K562 (cell line): ENCODE data around the gene EPHB6. TPM values are rescaled to one million over a fixed set of nuclear protein-coding genes. Genes with fewer than 3 reads are reported as not detected.
A peak's percentile ranks its signal among the peaks of the same experiment; 100 is the strongest.

ENCODE experiments used
- CREM ChIP-seq: IDR thresholded peaks from 2 replicates; pipeline ENCODE4 v1.6.1; 2014; ENCODE audit warnings: antibody characterized with exemption, low read depth
- FOSL1 ChIP-seq: fragments of 200-800 bp; sonication (Bioruptor generic); conservative IDR thresholded peaks from 2 replicates; pipeline ENCODE4 v1.6.1; 2016; ENCODE audit warnings: missing genetic modification characterization, missing compliant biosample characterization
- FOXJ2 ChIP-seq: fragments of 200-800 bp; sonication (Bioruptor generic); IDR thresholded peaks from 2 replicates; pipeline ENCODE4 v1.6.1; 2016; ENCODE audit warnings: missing genetic modification characterization, missing compliant biosample characterization
- HCFC1 ChIP-seq: IDR thresholded peaks from 2 replicates; pipeline ENCODE4 v1.6.1; 2012; ENCODE audit warnings: low read depth, low read length, improper control_type of control experiment
- MTA2 ChIP-seq: fragments of 450-650 bp; IDR thresholded peaks from 2 replicates; pipeline ENCODE4 v1.6.1; 2016; ENCODE audit warnings: low read depth
- NFYB ChIP-seq: IDR thresholded peaks from 2 replicates; pipeline ENCODE4 v1.6.1; 2011; ENCODE audit warnings: mild to moderate bottlenecking, moderate library complexity; ENCODE audit not compliant: insufficient read length; ENCODE audit errors: extremely low read depth
- SMC3 ChIP-seq: conservative IDR thresholded peaks from 2 replicates; pipeline ENCODE4 v1.6.1; 2011; ENCODE audit warnings: low read depth, low read length, improper control_type of control experiment; ENCODE audit not compliant: insufficient read depth
- SREBF1 ChIP-seq: fragments of 150-350 bp; IDR thresholded peaks from 2 replicates; pipeline ENCODE4 v1.6.1; 2014; ENCODE audit warnings: antibody characterized with exemption, low read depth, low read length, borderline replicate concordance
- SRSF7 ChIP-seq: fragments of 200-400 bp; formaldehyde crosslinking; optimal IDR thresholded peaks from 2 replicates; pipeline ENCODE3; 2017; ENCODE audit warnings: mild to moderate bottlenecking, low read depth, low read length
- ZNF57 ChIP-seq: fragments of 450-650 bp; formaldehyde crosslinking; IDR thresholded peaks from 2 replicates; pipeline ENCODE4 v1.4.0; 2020; ENCODE audit warnings: mild to moderate bottlenecking, moderate library complexity
- polyA plus RNA-seq, 8 experiments: library from polyadenylated mRNA; depleted of rRNA in 4 of 8; stranded (reverse) in 5 of 8; unstranded in 3 of 8; fragments of >200 nt; fragmentation: Nextera tagmentation in 2 of 8; fragmentation: Illumina TruSeq in 1 of 8; extraction: Ambion mirVana in 2 of 8; extraction: Trizol in 1 of 8; gene quantifications; 2 replicates each; pipeline versions ENCODE4 v1.2.1 to v1.2.3, GENCODE V29; 2011 to 2014; ENCODE audit warnings: inconsistent platforms in 1 of 8, missing spikeins in 1 of 8
- total RNA-seq, 7 experiments: library from RNA; depleted of rRNA in 6 of 7; stranded (reverse); fragments of >200 nt in 6 of 7; fragmentation: Illumina TruSeq in 2 of 7; extraction: Trizol in 2 of 7; gene quantifications; 2 replicates each; pipeline versions ENCODE4 v1.2.1 to v1.2.3, GENCODE V29; 2011 to 2021; ENCODE audit warnings: low replicate concordance in 1 of 7
- TF ChIP-seq, protein P1 (sequence below), 2 experiments: fragments of 150-350 bp in 1 of 2; IDR thresholded peaks; 2 replicates each; pipeline ENCODE4 v1.6.1; 2012 to 2016; ENCODE audit warnings: low read depth in 2 of 2, low read length in 2 of 2, mild to moderate bottlenecking in 1 of 2, moderate library complexity in 1 of 2
- TF ChIP-seq, protein P2 (sequence below), 2 experiments: fragments of 450-650 bp; formaldehyde crosslinking in 1 of 2; IDR thresholded peaks; 2 replicates each; pipeline versions ENCODE4 v1.4.0 to v1.6.1; 2014 to 2020; ENCODE audit warnings: mild to moderate bottlenecking in 2 of 2, borderline replicate concordance in 1 of 2, low read depth in 1 of 2
- TF ChIP-seq, protein P3 (sequence below): sonication (generic); IDR thresholded peaks from 2 replicates; pipeline ENCODE4 v1.6.1; 2016

EPHB6 gene
- total and polyA plus RNA-seq, 9 of the 15 experiments (the other 6 are each of a cell fraction or from before 2014, with no cell fraction given): 1.4 to 123 (median 7.6) TPM

DNA sequence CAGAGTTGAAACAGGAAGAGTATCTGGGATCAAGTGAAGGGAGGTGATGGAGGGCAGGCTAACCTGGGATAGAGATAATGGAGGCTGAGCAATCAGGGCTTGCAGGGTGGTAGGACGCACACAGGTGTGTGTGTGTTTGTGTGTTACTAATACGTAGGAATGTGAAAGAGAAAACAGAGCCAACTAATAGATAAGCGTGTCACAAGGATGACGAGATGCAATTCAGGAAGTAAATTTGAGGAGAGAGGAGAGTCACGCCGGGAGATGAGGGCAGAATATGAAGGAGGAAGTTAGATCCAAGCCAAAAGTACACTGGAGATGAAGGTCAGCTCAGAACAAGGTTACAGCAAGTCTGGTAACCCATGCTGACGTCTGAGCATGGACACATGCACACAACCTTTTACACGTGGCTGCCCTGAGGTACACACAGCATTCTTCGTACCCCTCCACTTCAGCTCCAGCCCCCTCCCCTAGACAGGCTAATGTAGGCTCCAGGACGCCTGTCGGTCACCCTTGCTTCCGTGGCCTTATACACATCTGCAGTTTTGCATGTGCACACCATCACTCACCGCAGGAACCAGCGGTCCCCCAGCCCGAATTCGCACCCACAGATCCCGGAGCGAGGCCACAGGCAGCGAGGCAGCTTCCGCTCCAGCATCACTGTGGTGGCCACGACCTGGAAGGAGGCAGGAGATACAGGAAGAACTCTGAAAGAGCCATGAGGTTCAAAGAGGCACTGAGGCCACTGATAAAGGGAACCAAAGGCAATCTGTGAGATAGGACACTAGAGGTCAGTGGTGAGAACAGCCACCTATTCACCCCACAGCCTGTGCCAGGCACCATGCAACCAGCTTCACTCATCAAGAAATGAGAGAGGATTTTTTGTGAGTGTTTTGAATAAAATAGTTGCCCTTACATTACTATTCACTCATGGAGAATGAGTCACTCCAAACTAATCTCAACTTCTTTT, 54.3 kb downstream of the EPHB6 start (continued):
- TF ChIP-seq NFYB (no peak), CREM (0 out of 2 replicates have a peak, but pooled peaks have one; percentile 15), FOXJ2 (0 out of 2 replicates have a peak, but pooled peaks have one; percentile 21), SRSF7 (no peak), MTA2 (no peak), SREBF1 (no peak), HCFC1 (no peak), SMC3 (peak; percentile 45; the same call in 1 of the 2 replicates), FOSL1 (tag) (no peak), ZNF57 (CRISPR knock-in tag) (no peak)
- TF ChIP-seq, protein P1, sequence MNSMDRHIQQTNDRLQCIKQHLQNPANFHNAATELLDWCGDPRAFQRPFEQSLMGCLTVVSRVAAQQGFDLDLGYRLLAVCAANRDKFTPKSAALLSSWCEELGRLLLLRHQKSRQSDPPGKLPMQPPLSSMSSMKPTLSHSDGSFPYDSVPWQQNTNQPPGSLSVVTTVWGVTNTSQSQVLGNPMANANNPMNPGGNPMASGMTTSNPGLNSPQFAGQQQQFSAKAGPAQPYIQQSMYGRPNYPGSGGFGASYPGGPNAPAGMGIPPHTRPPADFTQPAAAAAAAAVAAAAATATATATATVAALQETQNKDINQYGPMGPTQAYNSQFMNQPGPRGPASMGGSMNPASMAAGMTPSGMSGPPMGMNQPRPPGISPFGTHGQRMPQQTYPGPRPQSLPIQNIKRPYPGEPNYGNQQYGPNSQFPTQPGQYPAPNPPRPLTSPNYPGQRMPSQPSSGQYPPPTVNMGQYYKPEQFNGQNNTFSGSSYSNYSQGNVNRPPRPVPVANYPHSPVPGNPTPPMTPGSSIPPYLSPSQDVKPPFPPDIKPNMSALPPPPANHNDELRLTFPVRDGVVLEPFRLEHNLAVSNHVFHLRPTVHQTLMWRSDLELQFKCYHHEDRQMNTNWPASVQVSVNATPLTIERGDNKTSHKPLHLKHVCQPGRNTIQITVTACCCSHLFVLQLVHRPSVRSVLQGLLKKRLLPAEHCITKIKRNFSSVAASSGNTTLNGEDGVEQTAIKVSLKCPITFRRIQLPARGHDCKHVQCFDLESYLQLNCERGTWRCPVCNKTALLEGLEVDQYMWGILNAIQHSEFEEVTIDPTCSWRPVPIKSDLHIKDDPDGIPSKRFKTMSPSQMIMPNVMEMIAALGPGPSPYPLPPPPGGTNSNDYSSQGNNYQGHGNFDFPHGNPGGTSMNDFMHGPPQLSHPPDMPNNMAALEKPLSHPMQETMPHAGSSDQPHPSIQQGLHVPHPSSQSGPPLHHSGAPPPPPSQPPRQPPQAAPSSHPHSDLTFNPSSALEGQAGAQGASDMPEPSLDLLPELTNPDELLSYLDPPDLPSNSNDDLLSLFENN (IDR thresholded peaks at IDR 0.05; ENCODE audit: low read depth in 2 of 2, low read length in 2 of 2): no peak
- TF ChIP-seq, protein P2, sequence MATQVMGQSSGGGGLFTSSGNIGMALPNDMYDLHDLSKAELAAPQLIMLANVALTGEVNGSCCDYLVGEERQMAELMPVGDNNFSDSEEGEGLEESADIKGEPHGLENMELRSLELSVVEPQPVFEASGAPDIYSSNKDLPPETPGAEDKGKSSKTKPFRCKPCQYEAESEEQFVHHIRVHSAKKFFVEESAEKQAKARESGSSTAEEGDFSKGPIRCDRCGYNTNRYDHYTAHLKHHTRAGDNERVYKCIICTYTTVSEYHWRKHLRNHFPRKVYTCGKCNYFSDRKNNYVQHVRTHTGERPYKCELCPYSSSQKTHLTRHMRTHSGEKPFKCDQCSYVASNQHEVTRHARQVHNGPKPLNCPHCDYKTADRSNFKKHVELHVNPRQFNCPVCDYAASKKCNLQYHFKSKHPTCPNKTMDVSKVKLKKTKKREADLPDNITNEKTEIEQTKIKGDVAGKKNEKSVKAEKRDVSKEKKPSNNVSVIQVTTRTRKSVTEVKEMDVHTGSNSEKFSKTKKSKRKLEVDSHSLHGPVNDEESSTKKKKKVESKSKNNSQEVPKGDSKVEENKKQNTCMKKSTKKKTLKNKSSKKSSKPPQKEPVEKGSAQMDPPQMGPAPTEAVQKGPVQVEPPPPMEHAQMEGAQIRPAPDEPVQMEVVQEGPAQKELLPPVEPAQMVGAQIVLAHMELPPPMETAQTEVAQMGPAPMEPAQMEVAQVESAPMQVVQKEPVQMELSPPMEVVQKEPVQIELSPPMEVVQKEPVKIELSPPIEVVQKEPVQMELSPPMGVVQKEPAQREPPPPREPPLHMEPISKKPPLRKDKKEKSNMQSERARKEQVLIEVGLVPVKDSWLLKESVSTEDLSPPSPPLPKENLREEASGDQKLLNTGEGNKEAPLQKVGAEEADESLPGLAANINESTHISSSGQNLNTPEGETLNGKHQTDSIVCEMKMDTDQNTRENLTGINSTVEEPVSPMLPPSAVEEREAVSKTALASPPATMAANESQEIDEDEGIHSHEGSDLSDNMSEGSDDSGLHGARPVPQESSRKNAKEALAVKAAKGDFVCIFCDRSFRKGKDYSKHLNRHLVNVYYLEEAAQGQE (IDR thresholded peaks at IDR 0.05; ENCODE audit: borderline replicate concordance): peak; percentile 16; the same call in 1 of the 2 replicates
- TF ChIP-seq, protein P2 (CRISPR knock-in tag; IDR thresholded peaks at IDR 0.05; ENCODE audit: low read depth): no peak
- TF ChIP-seq, protein P3, sequence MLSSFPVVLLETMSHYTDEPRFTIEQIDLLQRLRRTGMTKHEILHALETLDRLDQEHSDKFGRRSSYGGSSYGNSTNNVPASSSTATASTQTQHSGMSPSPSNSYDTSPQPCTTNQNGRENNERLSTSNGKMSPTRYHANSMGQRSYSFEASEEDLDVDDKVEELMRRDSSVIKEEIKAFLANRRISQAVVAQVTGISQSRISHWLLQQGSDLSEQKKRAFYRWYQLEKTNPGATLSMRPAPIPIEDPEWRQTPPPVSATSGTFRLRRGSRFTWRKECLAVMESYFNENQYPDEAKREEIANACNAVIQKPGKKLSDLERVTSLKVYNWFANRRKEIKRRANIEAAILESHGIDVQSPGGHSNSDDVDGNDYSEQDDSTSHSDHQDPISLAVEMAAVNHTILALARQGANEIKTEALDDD: no peak
